CD4-positive, alpha-beta memory T cell (primary cell): ENCODE data around the gene NIPAL4. TPM values are rescaled to one million over a fixed set of nuclear protein-coding genes. Genes with fewer than 3 reads are reported as not detected.

Source experiments
- CTCF ChIA-PET: fragments of 350-600 bp; sonication (Branson Sonifier 250); formaldehyde crosslinking; loops from one replicate; lab custom pipeline; 2021; ENCODE audit warnings: inconsistent platforms; ENCODE audit not compliant: partially characterized antibody; lab: Charles Lee
- POLR2A ChIA-PET: fragments of 350-600 bp; sonication (Branson Sonifier 250); formaldehyde crosslinking; loops from one replicate; lab custom pipeline; 2021; ENCODE audit not compliant: partially characterized antibody; lab: Charles Lee
- DNase-seq, 5 donors: peaks; one replicate each; pipeline versions ENCODE4 v3.0.0 to v3.0.0-alpha.2; 2020 to 2022; ENCODE audit warnings: mixed read lengths in 1 of 5
- H3K27ac ChIP-seq: one replicate; pipeline ENCODE4 v1.7.0; 2013; ENCODE audit warnings: low read depth, low read length
- H3K27me3 ChIP-seq: 2 replicates; pipeline ENCODE4 v1.7.0; 2013; ENCODE audit warnings: mild to moderate bottlenecking, low read length, moderate library complexity; ENCODE audit not compliant: insufficient read depth
- H3K36me3 ChIP-seq: 2 replicates; pipeline ENCODE4 v1.7.0; 2013; ENCODE audit warnings: mild to moderate bottlenecking, low read length, moderate library complexity; ENCODE audit not compliant: insufficient read depth
- H3K4me1 ChIP-seq: 2 replicates; pipeline ENCODE4 v1.7.0; 2013; ENCODE audit warnings: mild to moderate bottlenecking, low read length, moderate library complexity; ENCODE audit not compliant: insufficient read depth
- H3K4me3 ChIP-seq, 2 donors: one replicate each; pipeline ENCODE4 v1.7.0; 2013; ENCODE audit warnings: low read length in 2 of 2, mild to moderate bottlenecking in 1 of 2
- H3K9me3 ChIP-seq, 2 donors: one replicate each; pipeline ENCODE4 v1.7.0; 2013; ENCODE audit warnings: low read length in 2 of 2, control low read depth in 1 of 2; ENCODE audit not compliant: control insufficient read depth in 1 of 2
- H3K27ac Mint-ChIP-seq, 7 donors: one replicate each; pipeline ENCODE4 v1.8.0; 2020 to 2021; ENCODE audit warnings: mixed read lengths in 7 of 7, mild to moderate bottlenecking in 6 of 7, inconsistent platforms in 3 of 7, moderate library complexity in 3 of 7
- H3K27me3 Mint-ChIP-seq, 2 donors: one replicate each; pipeline ENCODE4 v1.8.0; 2020 to 2021; ENCODE audit warnings: mixed read lengths in 2 of 2
- H3K36me3 Mint-ChIP-seq, 2 donors: one replicate each; pipeline ENCODE4 v1.8.0; 2020 to 2021; ENCODE audit warnings: mixed read lengths in 2 of 2, inconsistent platforms in 1 of 2, mild to moderate bottlenecking in 1 of 2
- H3K4me1 Mint-ChIP-seq, 4 donors: one replicate each; pipeline ENCODE4 v1.8.0; 2020 to 2021; ENCODE audit warnings: mixed read lengths in 4 of 4, mild to moderate bottlenecking in 1 of 4
- H3K4me3 Mint-ChIP-seq, 8 donors: one replicate each; pipeline ENCODE4 v1.8.0; 2020 to 2021; ENCODE audit warnings: mixed read lengths in 8 of 8, mild to moderate bottlenecking in 7 of 8, moderate library complexity in 6 of 8, inconsistent platforms in 3 of 8
- H3K9me3 Mint-ChIP-seq, 8 donors: one replicate each; pipeline ENCODE4 v1.8.0; 2020 to 2021; ENCODE audit warnings: mixed read lengths in 8 of 8, mild to moderate bottlenecking in 5 of 8, inconsistent platforms in 3 of 8, moderate library complexity in 1 of 8
- intact Hi-C: fragments of 100-400 bp; cut with micrococcal nuclease; formaldehyde crosslinking; loops from one replicate; pipeline ENCODE4 v1.15.1; 2023
- polyA plus RNA-seq, 2 donors: library from polyadenylated mRNA; unstranded; fragments of 300-500 nt; fragmentation: Illumina TruSeq; gene quantifications; one replicate each; pipeline ENCODE4 v1.2.3, GENCODE V29; 2021
- total RNA-seq, 2 experiments: library from RNA; stranded (reverse); gene quantifications; one replicate each; pipeline ENCODE4 v1.2.3, GENCODE V29; 2021

The NIPAL4 gene
- total and polyA plus RNA-seq, 4 experiments from 2014 or later, result not detected

DNA sequence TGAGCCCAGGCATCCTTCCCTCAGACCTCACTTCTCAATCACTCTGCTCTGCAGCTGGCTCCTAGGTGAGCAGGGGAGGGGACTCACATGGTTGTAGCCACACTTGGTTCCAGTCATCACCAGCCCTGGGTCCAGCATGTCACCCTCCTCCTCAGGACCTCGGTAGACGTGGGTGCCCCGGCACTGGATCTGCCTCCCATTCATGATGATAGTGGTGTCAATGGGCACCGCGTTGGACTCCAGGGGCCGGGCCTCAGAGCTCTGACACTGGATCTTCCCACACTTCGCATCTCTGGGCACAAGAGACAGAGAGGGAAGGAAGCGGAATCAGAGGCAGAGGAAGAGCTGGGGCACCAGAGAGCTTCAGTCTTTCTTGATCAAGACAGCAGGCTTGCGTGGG, 32.9 kb downstream of the NIPAL4 start:
- H3K4me3 Mint-ChIP-seq, result peak overlapping the region in 1 of 8 donors; percentile 59
- H3K27ac ChIP-seq, result no peak overlapping the region
- H3K36me3 Mint-ChIP-seq, result peaks cover 53 to 71% of the 10 kb centered on the region in 2 donors
- H3K4me1 ChIP-seq, result peaks cover 7% of the 10 kb centered on the region
- no peak for DNase-seq
- no peaks in the 10 kb centered on the region for H3K27me3 ChIP-seq
- H3K4me1 Mint-ChIP-seq, result peaks cover 4 to 17% (median 7%) of the 10 kb centered on the region in 4 donors
- no peaks in the 10 kb centered on the region for H3K9me3 ChIP-seq
- intact Hi-C loops, result loop anchor here (5.0 kb wide), 1 partner anchor 34 kb away; no protein-coding TSS in a partner anchor
- no peak overlapping the region for H3K4me3 ChIP-seq
- peak overlapping the region in 2 of 7 donors; percentile 17 to 79 for H3K27ac Mint-ChIP-seq
- peaks cover 68% of the 10 kb centered on the region for H3K36me3 ChIP-seq
- ChIA-PET POLR2A (interaction anchor here (0.6 to 0.7 kb wide), 2 partner anchors 48 to 193 kb away, joined by 3 read pairs; no protein-coding TSS in a partner anchor), CTCF (interaction anchor here (0.9 to 1.0 kb wide), 2 partner anchors 15 to 61 kb away, joined by 3 read pairs; no protein-coding TSS in a partner anchor)
- H3K27me3 Mint-ChIP-seq, result no peaks in the 10 kb centered on the region
- peaks cover 0 to 2% (median 0%) of the 10 kb centered on the region in 8 donors for H3K9me3 Mint-ChIP-seq

DNA sequence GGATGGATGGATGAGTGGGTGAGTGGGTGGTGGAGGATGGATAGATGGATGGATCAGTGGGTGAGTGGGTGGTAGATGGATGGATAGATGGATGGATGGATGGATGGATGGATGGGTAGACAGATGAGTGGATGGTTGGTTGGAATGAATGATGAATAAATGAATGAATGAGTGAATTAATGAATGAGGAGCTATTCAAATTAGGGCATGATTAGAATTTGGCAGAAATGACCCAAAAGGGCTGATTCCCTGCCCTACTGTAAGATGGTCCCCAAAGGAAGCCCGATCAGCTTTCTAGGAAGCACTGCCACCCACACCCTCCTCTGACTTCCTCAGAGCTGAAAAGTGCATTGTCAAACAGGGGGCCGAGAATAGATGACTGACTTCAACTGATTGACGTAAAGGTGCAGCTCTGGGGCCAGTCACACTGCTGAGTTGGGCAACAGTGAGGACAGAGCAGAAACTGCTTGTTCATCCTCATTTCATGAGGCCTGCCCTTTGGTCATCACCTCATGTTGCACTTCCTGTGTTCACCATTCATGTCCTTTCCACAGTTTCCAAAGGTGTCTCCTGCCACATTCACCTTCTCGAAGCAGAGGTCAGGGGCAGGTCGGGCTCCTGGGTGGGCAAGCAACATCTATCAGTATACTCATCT, 34.3 kb downstream of the NIPAL4 start:
- Histone ChIP-seq H3K9me3 (no peaks in the 10 kb centered on the region), H3K27me3 (no peaks in the 10 kb centered on the region), H3K4me1 (no peaks in the 10 kb centered on the region), H3K36me3 (peaks cover 64% of the 10 kb centered on the region), H3K27ac (no peak overlapping the region), H3K4me3 (no peak overlapping the region)
- intact Hi-C loops, result loop anchor here (5.0 kb wide), 1 partner anchor 33 kb away; no protein-coding TSS in a partner anchor
- H3K27ac Mint-ChIP-seq, result peak overlapping the region in 4 of 7 donors; percentile 17 to 79 (median 28)
- CTCF ChIA-PET, result interaction anchor here (1.0 kb wide), 1 partner anchor 17 kb away, joined by 3 read pairs; no protein-coding TSS in a partner anchor
- no peak for DNase-seq
- peaks cover 0 to 2% (median 0%) of the 10 kb centered on the region in 8 donors for H3K9me3 Mint-ChIP-seq
- POLR2A ChIA-PET, result no interaction called here
- peaks cover 47 to 63% of the 10 kb centered on the region in 2 donors for H3K36me3 Mint-ChIP-seq
- H3K4me3 Mint-ChIP-seq, result peak overlapping the region in 1 of 8 donors; percentile 10
- no peaks in the 10 kb centered on the region for H3K27me3 Mint-ChIP-seq
- peaks cover 0 to 6% (median 4%) of the 10 kb centered on the region in 4 donors for H3K4me1 Mint-ChIP-seq

DNA sequence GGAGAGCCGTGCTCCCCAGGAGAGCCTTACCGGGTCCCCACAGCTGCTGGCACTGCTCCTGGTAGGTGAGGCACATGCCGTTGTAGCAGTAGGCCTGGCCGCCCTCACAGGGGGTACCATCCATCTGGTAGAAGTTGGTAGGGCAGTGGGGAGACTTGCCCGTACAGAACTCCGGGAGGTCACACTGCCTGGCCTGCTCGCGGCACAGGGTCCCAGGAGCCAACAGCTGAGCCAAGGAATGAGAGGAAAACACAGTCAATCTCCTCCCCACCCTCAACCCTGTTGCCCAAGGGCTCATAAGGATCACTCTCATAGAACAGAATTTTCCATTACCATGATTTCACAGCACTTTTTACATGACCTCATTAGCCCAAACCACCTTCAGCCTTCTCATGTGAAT, 36.9 kb downstream of the NIPAL4 start:
- Mint-ChIP-seq H3K27me3 (no peaks in the 10 kb centered on the region), H3K27ac (peak overlapping the region in 2 of 7 donors; percentile 9 to 21), H3K9me3 (peaks cover 0 to 3% (median 0%) of the 10 kb centered on the region in 8 donors), H3K4me3 (no peak overlapping the region), H3K4me1 (peaks cover 0 to 9% (median 5%) of the 10 kb centered on the region in 4 donors), H3K36me3 (peaks cover 48 to 68% of the 10 kb centered on the region in 2 donors)
- ChIA-PET CTCF (interaction anchor here (1.6 kb wide), 1 partner anchor 246 kb away, joined by 3 read pairs; no protein-coding TSS in a partner anchor), POLR2A (no interaction called here)
- H3K4me1 ChIP-seq, result no peaks in the 10 kb centered on the region
- intact Hi-C loops, result no loop called here
- no peaks in the 10 kb centered on the region for H3K9me3 ChIP-seq
- no peak overlapping the region for H3K4me3 ChIP-seq
- H3K36me3 ChIP-seq, result peaks cover 57% of the 10 kb centered on the region
- H3K27ac ChIP-seq, result no peak overlapping the region
- H3K27me3 ChIP-seq, result no peaks in the 10 kb centered on the region
- DNase-seq, result no peak

- Histone ChIP-seq H3K36me3 (peaks cover 63% of the 10 kb centered on the region), H3K9me3 (no peaks in the 10 kb centered on the region), H3K27ac (no peak overlapping the region), H3K4me1 (no peaks in the 10 kb centered on the region), H3K27me3 (no peaks in the 10 kb centered on the region), H3K4me3 (no peak overlapping the region)
- H3K27me3 Mint-ChIP-seq, result no peaks in the 10 kb centered on the region
- H3K27ac Mint-ChIP-seq, result peak overlapping the region in 1 of 7 donors; percentile 24
- no peak overlapping the region for H3K4me3 Mint-ChIP-seq
- no peak for DNase-seq
- POLR2A ChIA-PET, result no interaction called here
- CTCF ChIA-PET, result no interaction called here
- H3K36me3 Mint-ChIP-seq, result peaks cover 53 to 70% of the 10 kb centered on the region in 2 donors
- peaks cover 0 to 3% (median 0%) of the 10 kb centered on the region in 8 donors for H3K9me3 Mint-ChIP-seq
- intact Hi-C loops, result no loop called here
- peaks cover 7 to 14% (median 10%) of the 10 kb centered on the region in 4 donors for H3K4me1 Mint-ChIP-seq
Observed at GRCh38 chr5:157497875-157498611, 38.0 kb downstream of the NIPAL4 start.

DNA sequence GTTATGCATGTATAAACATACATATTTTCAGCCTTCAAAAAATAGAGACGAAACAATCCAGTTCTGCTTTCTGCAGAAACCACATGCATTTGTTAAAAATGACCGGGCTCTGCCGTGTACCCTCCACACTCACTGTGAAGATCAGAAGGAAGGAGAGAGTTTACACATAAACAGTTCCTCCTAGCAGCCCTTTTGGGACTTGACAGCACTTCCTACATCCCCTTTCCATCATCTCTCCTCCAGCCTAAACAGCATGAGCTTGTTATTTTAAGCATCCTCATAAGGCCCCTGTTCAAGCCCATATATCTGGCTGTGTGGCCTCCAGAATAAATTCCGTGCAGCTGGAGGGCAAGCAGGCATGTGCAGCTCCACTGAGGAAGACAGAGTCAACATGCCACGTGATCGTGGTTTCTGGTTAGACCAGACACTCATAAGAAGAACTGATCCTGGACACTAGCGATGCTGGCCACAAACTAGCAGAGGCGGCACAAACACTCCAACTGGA, 42.2 kb downstream of the NIPAL4 start:
- H3K9me3 ChIP-seq, result no peaks in the 10 kb centered on the region
- peaks cover 49% of the 10 kb centered on the region for H3K36me3 ChIP-seq
- no peak overlapping the region for H3K27ac ChIP-seq
- peaks cover 17 to 35% (median 23%) of the 10 kb centered on the region in 4 donors for H3K4me1 Mint-ChIP-seq
- H3K9me3 Mint-ChIP-seq, result peaks cover 0 to 3% (median 0%) of the 10 kb centered on the region in 8 donors
- H3K4me3 Mint-ChIP-seq, result no peak overlapping the region
- intact Hi-C loops, result no loop called here
- ChIA-PET CTCF (interaction anchor here (0.6 to 1.1 kb wide), 3 partner anchors 14 to 51 kb away, joined by 3 to 4 read pairs (median 3); no protein-coding TSS in a partner anchor), POLR2A (no interaction called here)
- no peaks in the 10 kb centered on the region for H3K27me3 Mint-ChIP-seq
- peaks cover 68 to 79% of the 10 kb centered on the region in 2 donors for H3K36me3 Mint-ChIP-seq
- no peak overlapping the region for H3K4me3 ChIP-seq
- no peaks in the 10 kb centered on the region for H3K27me3 ChIP-seq
- H3K27ac Mint-ChIP-seq, result peak overlapping the region in 5 of 7 donors; percentile 9 to 89 (median 61)
- no peak for DNase-seq
- H3K4me1 ChIP-seq, result peaks cover 17% of the 10 kb centered on the region

DNA sequence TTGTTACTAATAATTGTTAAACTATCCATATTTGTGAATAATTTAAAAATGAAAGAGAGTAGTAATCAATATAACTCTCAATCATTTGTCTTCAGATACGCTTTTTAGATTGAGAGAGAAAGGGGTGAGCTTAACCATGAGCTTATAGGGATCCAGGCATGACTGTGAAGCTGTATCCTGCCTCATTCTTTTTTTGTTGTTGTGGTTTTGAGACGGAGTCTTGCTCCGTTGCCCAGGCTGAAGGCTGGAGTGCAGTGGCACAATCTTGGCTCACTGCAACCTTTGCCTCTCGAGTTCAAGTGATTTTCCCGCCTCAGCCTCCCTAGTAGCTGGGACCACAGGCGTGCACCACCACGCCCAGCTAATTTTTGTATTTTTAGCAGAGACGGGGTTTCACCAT, 44.0 kb downstream of the NIPAL4 start:
- CTCF ChIA-PET, result interaction anchor here (1.0 to 1.8 kb wide), 4 partner anchors 15 to 239 kb away, joined by 3 to 6 read pairs (median 3); partner anchors contain the start of genes LSM11 and SOX30
- intact Hi-C loops, result no loop called here
- no peaks in the 10 kb centered on the region for H3K27me3 Mint-ChIP-seq
- peaks cover 21 to 43% (median 33%) of the 10 kb centered on the region in 4 donors for H3K4me1 Mint-ChIP-seq
- H3K36me3 Mint-ChIP-seq, result peaks cover 75 to 84% of the 10 kb centered on the region in 2 donors
- no peaks in the 10 kb centered on the region for H3K27me3 ChIP-seq
- H3K36me3 ChIP-seq, result peaks cover 41% of the 10 kb centered on the region
- no peak overlapping the region for H3K4me3 ChIP-seq
- H3K4me3 Mint-ChIP-seq, result no peak overlapping the region
- POLR2A ChIA-PET, result no interaction called here
- peak overlapping the region in 1 of 7 donors; percentile 9 for H3K27ac Mint-ChIP-seq
- H3K9me3 Mint-ChIP-seq, result peaks cover 0 to 3% (median 0%) of the 10 kb centered on the region in 8 donors
- H3K4me1 ChIP-seq, result peaks cover 20% of the 10 kb centered on the region
- H3K27ac ChIP-seq, result no peak overlapping the region
- H3K9me3 ChIP-seq, result no peaks in the 10 kb centered on the region
- no peak for DNase-seq
